Activated T-cell treated with anti-CD3 and anti-CD28 coated beads for 48 hours (primary cell): ENCODE data around the gene TAF8.
A peak's percentile ranks its signal among the peaks of the same experiment; 100 is the strongest.
"Not testable (repeated sequence)": the region's sequence is repeated elsewhere in the genome, so short reads cannot be mapped to it uniquely, and the experiment has no call there.

Source experiments
- DNase-seq: peaks from one replicate; pipeline ENCODE4 v3.0.0-alpha.2; 2020; ENCODE audit warnings: low read depth

Gene TAF8

DNA sequence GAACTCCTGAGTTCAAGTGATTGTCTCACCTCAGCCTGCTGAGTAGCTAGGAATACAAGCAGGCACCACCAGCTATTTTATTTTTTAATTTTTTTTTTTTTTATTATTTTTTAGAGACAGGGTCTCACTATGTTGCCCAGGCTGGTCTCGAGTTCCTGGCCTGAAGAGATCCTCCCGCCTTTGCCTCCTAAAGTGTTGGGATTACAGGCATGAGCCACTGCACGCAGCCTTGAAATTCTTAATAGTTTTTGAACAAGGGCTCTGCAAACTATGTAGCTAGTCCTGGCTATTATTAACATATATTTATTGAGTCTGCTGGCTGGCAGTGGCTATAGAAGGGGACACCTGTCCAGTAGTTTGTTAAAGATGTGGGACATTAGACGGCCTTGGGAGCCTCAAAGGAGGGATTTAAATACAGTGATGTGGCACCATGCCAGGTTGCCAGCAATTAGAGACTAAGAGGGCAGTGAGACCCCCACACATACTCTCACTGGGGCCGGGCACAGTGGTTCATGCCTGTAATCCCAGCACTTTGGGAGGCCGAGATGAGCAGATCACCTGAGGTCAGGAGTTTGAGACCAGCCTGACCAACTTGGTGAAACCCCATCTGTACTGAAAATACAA lies 21.1 kb upstream of the TAF8 start:
- no peak for DNase-seq

- no peak for DNase-seq
Measured at GRCh38 chr6:42029881-42030280, 20.4 kb upstream of the TAF8 start.

DNA sequence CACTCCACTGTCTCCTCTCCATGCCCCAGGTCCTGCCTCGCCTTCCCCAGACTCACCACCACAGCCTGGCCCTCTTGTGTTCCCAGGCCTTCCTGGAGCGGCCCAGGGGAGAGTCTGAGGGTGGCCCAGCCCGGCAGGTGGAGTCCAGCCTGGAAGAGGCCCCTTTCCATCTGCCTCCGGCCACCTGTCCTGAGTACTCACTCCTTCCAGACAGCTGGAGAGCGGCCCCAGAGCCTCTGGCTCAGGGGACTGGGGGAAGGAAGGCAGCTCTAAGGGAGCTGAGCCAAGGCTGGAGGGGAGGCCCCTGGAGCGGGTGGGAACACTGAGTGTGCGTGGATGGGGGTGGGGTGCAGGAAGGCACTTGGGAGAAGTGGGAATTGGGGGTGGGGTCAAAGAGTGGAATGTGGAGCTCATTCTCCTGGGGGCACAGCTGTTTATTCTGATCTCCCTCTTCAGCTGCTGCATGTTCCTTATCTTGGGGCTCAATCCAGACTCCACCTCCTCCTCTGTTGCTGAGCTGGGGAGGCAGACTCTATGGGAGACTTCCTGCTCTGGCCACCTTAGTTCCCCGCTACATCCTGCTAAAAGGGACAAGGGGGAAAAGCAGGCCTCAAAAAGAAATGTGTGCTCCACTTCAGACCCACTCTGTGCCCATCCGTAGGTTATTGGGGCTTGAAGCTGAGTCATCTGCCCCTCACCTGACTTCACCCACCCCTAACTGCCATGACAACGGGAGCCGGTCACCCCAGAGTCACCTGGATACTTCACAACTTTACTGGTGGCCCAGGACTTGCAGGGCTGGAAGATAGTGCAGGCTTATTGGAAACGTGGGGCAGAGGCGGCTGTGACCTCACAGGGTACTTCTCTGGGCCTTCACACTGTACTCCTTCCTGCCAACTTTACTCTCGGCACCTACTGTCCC lies 19.5 kb upstream of the TAF8 start:
- peak; percentile 52 for DNase-seq

DNA sequence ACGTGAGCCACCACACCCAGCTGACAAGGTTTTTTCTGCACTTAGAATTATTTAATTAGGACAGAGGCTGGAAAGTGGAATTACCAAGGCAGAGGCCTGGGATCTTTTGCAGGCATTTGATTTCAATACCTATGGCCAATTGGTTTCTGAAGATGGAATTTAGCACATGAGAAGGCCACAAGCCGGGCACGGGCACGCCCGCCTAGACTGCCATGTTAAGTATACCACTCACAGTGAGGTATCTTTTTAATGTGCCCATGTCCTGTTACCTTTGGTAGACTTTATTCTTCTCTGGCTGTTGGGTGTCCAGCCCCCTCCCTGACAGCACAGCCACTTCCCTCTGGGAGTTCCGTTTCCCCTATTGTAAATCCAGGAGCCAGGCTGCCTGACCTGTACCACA lies 18.0 kb upstream of the TAF8 start:
- no peak for DNase-seq

DNA sequence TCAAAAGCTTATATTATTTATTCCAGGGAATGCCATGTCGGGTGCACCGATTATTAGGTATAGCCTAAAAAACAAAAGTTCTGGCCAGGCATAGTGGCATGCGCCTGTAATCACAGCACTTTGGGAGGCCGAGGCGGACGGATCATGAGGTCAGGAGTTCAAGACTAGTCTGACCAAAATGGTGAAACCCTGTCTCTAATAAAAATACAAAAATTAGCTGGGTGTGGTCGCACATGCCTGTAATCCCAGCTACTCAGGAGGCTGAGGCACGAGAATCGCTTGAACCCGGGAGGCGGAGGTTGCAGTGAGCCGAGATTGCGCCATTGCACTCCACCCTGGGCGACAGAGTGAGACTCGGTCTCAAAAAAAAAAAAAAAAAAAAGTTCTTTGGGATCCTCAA lies 12.7 kb upstream of the TAF8 start:
- not testable (repeated sequence) for DNase-seq

DNA sequence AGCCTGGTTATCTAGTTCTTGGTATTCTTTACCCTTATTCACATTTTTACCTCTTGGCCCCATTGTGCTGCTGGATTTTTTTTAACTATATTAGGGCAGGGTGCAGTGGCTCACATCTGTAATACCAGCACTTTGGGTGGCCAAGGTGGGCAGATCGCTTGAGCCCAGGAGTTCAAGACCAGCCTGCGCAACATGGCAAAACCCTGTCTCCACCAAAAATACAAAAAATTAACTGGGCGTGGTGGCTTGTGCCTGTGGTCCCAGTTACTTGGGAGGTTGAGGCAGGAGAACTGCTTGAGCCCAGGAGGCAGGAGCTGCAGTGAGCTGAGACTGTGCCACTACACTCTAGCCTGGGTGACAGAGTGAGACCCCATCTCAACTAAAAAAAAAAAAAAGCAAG lies 12.2 kb upstream of the TAF8 start:
- no peak for DNase-seq

DNA sequence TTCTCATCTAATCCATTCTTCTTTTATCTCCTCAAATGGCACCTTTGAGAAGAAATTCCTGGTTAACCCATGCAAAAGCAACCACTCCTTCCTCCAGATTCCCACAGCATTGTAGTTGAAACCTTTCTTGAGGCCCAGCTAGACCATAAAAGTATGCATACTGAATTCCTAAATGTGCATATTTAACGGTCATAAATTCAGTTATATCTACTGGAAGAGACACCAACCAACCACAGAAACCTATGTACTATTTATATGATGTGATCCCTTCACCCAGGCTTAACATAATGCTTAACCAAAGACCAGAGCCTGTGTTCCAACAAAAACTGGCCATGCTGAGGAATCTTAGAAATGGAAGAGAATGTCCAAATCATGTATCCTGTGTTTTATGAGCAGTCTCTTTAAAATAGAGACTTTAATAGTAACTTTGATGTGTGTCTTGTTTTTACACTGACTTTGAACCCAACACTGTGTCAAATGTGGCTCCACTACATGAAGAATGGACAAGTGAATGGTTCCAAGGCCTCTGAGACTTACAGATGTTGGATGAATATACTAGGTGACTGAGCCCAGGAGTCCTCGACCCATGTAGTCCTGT lies 11.4 kb upstream of the TAF8 start:
- no peak for DNase-seq

- no peak for DNase-seq
Measured at GRCh38 chr6:42040856-42041480, 9.4 kb upstream of the TAF8 start.

DNA sequence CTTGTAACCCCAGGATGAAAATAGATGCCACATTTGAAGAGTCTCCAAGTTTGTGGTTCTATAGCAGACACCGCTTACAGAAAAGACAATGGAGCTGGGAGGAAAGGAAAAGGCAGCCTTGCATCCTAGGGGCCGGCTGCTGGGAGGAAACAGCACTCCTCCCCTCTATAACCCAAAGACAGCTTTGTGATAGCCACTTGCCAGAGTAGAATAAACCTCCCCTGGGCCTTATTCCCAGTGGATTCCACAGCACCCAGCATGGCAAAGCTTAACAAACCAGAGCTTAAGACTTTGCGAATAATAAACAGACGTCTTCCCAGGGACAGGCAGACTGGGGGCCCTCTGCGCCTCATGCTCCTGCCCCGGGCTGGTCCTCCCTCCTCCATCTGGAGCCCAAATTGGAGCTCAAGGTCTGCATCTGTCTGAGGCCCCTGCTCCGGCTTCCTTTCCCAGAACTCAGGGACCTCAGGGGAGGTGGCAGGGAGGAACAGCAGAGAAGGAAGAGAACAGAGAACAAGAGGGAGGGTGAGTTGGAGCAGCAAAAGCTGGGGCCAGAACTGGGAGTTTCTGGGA lies 8.8 kb upstream of the TAF8 start:
- DNase-seq, result no peak

DNA sequence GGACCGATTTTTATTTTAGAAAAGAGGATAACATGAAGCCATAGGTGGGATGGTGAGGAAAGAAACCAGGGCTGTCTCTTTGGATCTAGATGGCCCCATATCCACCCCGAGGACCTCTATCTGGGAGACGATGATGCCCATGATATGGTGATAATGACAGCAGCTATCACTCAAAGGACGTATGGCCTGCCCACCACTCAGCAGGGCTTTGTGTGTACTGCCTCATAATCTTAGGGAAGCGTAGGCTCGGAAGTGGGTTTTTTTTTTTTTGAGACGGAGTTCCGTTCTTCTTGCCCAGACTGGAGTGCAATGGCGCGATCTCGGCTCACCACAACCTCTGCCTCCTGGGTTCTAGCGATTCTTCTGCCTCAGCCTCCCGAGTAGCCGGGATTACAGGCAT lies 8.2 kb upstream of the TAF8 start:
- DNase-seq, result no peak

- DNase-seq, result peak; percentile 89
Measured at GRCh38 chr6:42043787-42044475, 6.4 kb upstream of the TAF8 start.

- no peak for DNase-seq
Measured at GRCh38 chr6:42045538-42046460, 4.5 kb upstream of the TAF8 start.

DNA sequence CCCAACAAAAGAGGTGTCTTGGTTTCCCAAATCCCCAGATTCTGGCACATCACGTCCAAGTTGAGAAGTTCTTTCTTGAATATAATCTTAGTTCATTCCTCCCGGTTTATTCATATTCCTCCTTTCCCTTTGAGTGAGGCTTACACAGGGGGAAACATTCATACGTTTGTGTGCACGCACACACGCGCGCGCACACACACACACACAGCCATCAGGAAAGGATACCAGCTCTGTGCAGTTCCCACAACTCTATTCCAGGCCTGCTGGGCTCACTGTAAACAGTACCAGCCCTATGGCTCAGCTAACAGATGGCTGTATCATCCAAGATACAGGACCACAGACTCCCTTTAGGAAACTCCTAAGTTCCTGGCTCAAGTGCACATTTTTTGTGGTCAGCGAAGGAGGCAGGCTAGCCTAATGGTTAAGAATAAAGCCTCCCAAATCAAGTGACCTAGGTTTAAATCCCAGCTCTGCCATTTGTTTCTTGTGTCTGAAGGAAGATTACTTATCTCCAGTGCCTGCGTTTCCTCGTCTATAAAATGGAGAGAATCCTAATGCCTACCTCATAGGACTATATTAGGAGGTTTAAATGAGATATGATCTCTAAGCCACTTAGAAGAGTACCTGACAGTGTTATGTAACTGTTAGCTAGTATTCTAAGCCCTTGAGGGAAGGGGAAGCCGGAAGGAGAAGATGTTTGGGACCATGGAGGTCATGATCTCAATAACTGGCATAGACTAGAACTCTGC lies 3.7 kb upstream of the TAF8 start:
- DNase-seq, result no peak

DNA sequence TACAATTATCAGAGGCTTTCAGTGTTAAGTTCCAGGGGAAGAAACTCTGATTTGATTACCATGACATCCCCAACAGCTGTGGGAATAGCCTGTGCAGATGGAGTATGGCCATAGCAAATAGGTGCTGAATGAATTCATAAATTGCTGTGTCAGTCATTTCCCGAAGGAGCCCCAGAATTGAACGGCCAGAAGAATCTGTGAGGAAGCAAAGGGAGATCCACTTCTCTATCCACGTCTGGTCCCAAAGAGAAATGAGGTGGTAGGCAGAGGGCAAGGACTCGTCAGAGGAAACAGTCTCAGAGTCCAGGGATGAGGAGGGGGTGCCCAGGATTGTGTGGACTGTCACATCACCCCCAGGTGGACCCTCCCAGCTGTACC lies 3.1 kb upstream of the TAF8 start:
- DNase-seq, result no peak

DNA sequence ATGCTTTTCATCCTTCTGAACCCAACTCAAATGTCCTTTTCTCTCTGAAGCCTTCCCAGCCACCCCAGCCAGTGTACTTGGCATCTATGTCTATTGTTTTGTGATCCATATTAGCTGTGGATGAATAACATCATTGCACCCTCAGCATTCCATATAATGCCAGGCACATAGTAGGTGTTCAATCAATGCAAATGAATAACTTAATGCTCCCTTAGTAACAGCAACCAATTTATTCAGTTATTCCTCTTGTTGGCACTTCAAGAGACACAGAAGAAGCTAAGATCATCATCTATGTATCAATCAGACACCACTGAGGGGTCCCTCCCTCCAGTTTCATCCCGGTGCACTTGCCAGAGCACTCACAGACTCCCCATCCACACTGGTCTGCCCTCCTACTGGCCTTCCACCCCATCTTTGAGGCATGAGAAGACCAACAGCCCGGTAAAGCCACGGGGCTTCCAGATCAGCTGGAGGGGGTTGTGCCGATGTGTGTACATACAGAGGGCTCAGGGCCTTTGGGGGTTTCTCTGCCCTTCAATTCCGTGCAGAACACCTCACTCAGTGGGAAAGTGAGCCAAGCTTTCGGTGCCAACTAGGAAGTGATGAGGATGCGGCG lies 2.4 kb upstream of the TAF8 start:
- DNase-seq, result no peak

GRCh38 chr6:42049116-42049809 lies 1.1 kb upstream of the TAF8 start:
- no peak for DNase-seq

DNA sequence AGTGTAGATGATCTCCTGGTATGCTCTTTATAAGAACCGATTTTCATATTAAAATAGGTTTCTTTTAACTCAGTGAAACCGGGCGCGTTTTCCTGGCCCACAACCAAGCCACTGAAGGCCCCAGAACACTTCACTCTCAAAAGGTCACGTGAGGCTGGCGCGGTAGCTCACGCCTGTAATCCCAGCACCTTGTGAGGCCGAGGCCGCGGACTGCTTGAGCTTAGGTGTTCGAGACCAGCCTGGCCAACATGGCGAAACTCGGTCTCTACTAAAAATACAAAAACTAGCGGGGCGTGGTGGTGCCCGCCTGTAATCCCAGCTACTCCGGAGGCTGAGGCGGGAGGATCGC lies 402 bp upstream of the TAF8 start:
- DNase-seq, result no peak

DNA sequence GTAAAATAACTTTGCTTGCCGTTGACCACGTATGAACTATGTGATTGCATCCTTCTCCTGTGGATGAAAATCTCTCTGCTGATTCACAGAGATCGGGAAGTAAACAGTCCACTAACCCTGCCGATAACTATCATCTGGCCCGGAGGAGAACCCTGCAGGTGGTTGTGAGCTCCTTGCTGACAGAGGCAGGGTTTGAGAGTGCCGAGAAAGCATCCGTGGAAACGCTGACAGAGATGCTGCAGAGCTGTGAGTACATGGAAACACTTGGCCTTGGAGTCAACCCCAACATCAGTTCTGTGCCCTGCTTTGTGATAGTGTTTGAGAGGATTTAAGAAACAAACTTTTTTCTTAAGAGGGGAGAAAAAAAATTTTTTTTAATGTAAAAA lies 937 bp downstream of the TAF8 start:
- DNase-seq, result no peak

- no peak for DNase-seq
Measured at GRCh38 chr6:42053601-42054000, 3.3 kb downstream of the TAF8 start.
